Neural cell (in vitro differentiated cells): ENCODE results near the gene RGS10. TPM values are rescaled to one million over a fixed set of nuclear protein-coding genes. Genes with fewer than 3 reads are reported as not detected.

Experiments used
- H2AFZ ChIP-seq: fragments of 200-600, 300-800 bp; sonication (generic), shearing (Covaris generic); 2 replicates; pipeline ENCODE4 v1.6.0; 2014; ENCODE audit warnings: low read depth, mild to moderate bottlenecking, antibody characterized with exemption, low read length, moderate library complexity
- H3F3A ChIP-seq: fragments of 200-600 bp; shearing (Covaris generic); 2 replicates; pipeline ENCODE4 v1.6.1; 2016; ENCODE audit warnings: mild to moderate bottlenecking, moderate library complexity, mixed read lengths, antibody characterized with exemption, low read length; ENCODE audit not compliant: insufficient read depth, poor library complexity, severe bottlenecking
- H3K27ac ChIP-seq: fragments of 200-600, 300-800 bp; sonication (generic), shearing (Covaris generic); 2 replicates; pipeline ENCODE4 v1.5.1; 2014; ENCODE audit warnings: mild to moderate bottlenecking, low read length, moderate library complexity
- H3K27me3 ChIP-seq: fragments of 300-800, 200-600 bp; sonication (generic), shearing (Covaris generic); 2 replicates; pipeline ENCODE4 v1.6.0; 2014; ENCODE audit warnings: mild to moderate bottlenecking, low read depth, low read length, moderate library complexity; ENCODE audit not compliant: insufficient read depth
- H3K36me3 ChIP-seq: fragments of 300-800, 200-600 bp; sonication (generic), shearing (Covaris generic); 2 replicates; pipeline ENCODE4 v1.5.1; 2014; ENCODE audit warnings: mild to moderate bottlenecking, antibody characterized with exemption, low read length, moderate library complexity; ENCODE audit not compliant: insufficient read depth
- H3K4me2 ChIP-seq: fragments of 300-800, 200-600 bp; sonication (generic), shearing (Covaris generic); 2 replicates; pipeline ENCODE4 v1.6.0; 2014; ENCODE audit warnings: mild to moderate bottlenecking, low read length
- H3K4me3 ChIP-seq: fragments of 300-800, 200-600 bp; sonication (generic), shearing (Covaris generic); 2 replicates; pipeline ENCODE4 v1.5.1; 2014; ENCODE audit warnings: mild to moderate bottlenecking, low read length, moderate library complexity
- H3K79me2 ChIP-seq: fragments of 200-600 bp; shearing (Covaris generic); replicated peaks from 2 replicates; pipeline ENCODE4 v1.6.0; 2014; ENCODE audit warnings: mild to moderate bottlenecking, low read length, moderate library complexity; ENCODE audit not compliant: insufficient read depth
- H3K9ac ChIP-seq: fragments of 300-800, 200-600 bp; sonication (generic), shearing (Covaris generic); 2 replicates; pipeline ENCODE4 v1.6.1; 2016; ENCODE audit warnings: mild to moderate bottlenecking, low read length, mixed read lengths
- H3K9me2 ChIP-seq: fragments of 200-600 bp; shearing (Covaris generic); 2 replicates; pipeline ENCODE4 v1.6.1; 2016; ENCODE audit warnings: mild to moderate bottlenecking, low read length, mixed read lengths; ENCODE audit not compliant: insufficient read depth
- H3K9me3 ChIP-seq: fragments of 200-600, 300-800 bp; sonication (generic), shearing (Covaris generic); 2 replicates; pipeline ENCODE4 v1.6.1; 2016; ENCODE audit warnings: mild to moderate bottlenecking, mixed run types, low read length, moderate library complexity, mixed read lengths
- H4K20me1 ChIP-seq: fragments of 200-600 bp; shearing (Covaris generic); 2 replicates; pipeline ENCODE4 v1.6.1; 2016; ENCODE audit warnings: mild to moderate bottlenecking, mixed run types; ENCODE audit not compliant: insufficient read depth
- EP300 ChIP-seq: fragments of 450-650 bp; conservative IDR thresholded peaks from 2 replicates; pipeline ENCODE4 v1.6.1; 2014; ENCODE audit warnings: antibody characterized with exemption, mild to moderate bottlenecking, moderate library complexity; ENCODE audit not compliant: poor library complexity, severe bottlenecking
- EZH2 ChIP-seq: fragments of 200-600, 300-800 bp; shearing (Covaris generic), sonication (generic); IDR thresholded peaks from 2 replicates; pipeline ENCODE4 v1.6.1; 2014; ENCODE audit warnings: antibody characterized with exemption, low read length, borderline replicate concordance, mild to moderate bottlenecking; ENCODE audit not compliant: insufficient read depth, poor library complexity, severe bottlenecking
- MXI1 ChIP-seq: fragments of 450-650 bp; conservative IDR thresholded peaks from 2 replicates; pipeline ENCODE4 v1.6.1; 2014; ENCODE audit warnings: antibody characterized with exemption, mild to moderate bottlenecking; ENCODE audit not compliant: poor library complexity, severe bottlenecking
- POLR2AphosphoS5 ChIP-seq: IDR thresholded peaks from 2 replicates; pipeline ENCODE4 v1.6.1; 2012
- RAD21 ChIP-seq: fragments of 450-650 bp; conservative IDR thresholded peaks from 2 replicates; pipeline ENCODE4 v1.6.1; 2014; ENCODE audit warnings: antibody characterized with exemption, mild to moderate bottlenecking, moderate library complexity
- SMC3 ChIP-seq: fragments of 450-650 bp; conservative IDR thresholded peaks from 2 replicates; pipeline ENCODE4 v1.6.1; 2014; ENCODE audit warnings: antibody characterized with exemption, mild to moderate bottlenecking, moderate library complexity; ENCODE audit not compliant: poor library complexity
- TAF1 ChIP-seq: IDR thresholded peaks from 2 replicates; pipeline ENCODE4 v1.6.1; 2012; ENCODE audit warnings: low read depth
- polyA plus RNA-seq: library from polyadenylated mRNA; depleted of rRNA; stranded (reverse); fragments of >200 nt; gene quantifications from 2 replicates; pipeline ENCODE4 v1.2.3, GENCODE V29; 2014
- TF ChIP-seq, protein P1 (sequence below): IDR thresholded peaks from 2 replicates; pipeline ENCODE4 v1.6.1; 2012; ENCODE audit warnings: borderline replicate concordance
- TF ChIP-seq, protein P2 (sequence below): fragments of 450-650 bp; IDR thresholded peaks from 2 replicates; pipeline ENCODE4 v1.5.1; 2014; ENCODE audit warnings: antibody characterized with exemption, mild to moderate bottlenecking, moderate library complexity; ENCODE audit not compliant: poor library complexity, severe bottlenecking

Gene RGS10
- polyA plus RNA-seq, 1 donor from 2014 or later, result 2.6 TPM

DNA sequence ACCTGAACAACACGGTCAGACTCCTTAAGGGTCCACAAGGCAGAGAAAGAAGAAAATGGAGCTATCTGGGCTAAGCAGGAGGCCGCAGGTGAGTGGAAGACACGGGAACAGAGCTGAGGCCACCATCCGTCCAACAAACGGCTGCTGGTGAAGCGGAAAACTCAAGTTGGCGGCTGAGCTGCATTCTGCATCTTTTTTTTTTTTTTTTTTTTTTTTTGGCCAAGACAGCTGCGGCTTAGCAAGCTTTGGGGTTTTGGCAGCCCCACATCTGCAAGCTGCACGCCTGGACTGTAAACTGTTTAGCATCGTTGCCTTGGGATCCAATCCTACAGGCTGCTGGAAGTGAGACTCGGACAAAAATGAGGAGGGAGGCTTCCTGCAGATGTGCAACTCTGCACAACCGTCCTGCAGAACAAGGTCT, 37.4 kb downstream of the RGS10 start:
- H4K20me1 ChIP-seq, result no peaks in the 10 kb centered on the region
- no peak overlapping the region for H3K4me2 ChIP-seq
- no peaks in the 10 kb centered on the region for H3K79me2 ChIP-seq
- H3F3A ChIP-seq, result no peaks in the 10 kb centered on the region
- H3K36me3 ChIP-seq, result no peaks in the 10 kb centered on the region
- H3K27ac ChIP-seq, result no peak overlapping the region
- no peaks in the 10 kb centered on the region for H3K27me3 ChIP-seq
- H3K9me2 ChIP-seq, result no peaks in the 10 kb centered on the region
- H3K9me3 ChIP-seq, result no peaks in the 10 kb centered on the region
- H2AFZ ChIP-seq, result no peak overlapping the region
- no peak overlapping the region for H3K4me3 ChIP-seq
- no peak overlapping the region for H3K9ac ChIP-seq
- TF ChIP-seq MXI1 (no peak), RAD21 (no peak), TAF1 (no peak), SMC3 (no peak), POLR2AphosphoS5 (no peak), EP300 (no peak), EZH2 (no peak)
- TF ChIP-seq, protein P1, sequence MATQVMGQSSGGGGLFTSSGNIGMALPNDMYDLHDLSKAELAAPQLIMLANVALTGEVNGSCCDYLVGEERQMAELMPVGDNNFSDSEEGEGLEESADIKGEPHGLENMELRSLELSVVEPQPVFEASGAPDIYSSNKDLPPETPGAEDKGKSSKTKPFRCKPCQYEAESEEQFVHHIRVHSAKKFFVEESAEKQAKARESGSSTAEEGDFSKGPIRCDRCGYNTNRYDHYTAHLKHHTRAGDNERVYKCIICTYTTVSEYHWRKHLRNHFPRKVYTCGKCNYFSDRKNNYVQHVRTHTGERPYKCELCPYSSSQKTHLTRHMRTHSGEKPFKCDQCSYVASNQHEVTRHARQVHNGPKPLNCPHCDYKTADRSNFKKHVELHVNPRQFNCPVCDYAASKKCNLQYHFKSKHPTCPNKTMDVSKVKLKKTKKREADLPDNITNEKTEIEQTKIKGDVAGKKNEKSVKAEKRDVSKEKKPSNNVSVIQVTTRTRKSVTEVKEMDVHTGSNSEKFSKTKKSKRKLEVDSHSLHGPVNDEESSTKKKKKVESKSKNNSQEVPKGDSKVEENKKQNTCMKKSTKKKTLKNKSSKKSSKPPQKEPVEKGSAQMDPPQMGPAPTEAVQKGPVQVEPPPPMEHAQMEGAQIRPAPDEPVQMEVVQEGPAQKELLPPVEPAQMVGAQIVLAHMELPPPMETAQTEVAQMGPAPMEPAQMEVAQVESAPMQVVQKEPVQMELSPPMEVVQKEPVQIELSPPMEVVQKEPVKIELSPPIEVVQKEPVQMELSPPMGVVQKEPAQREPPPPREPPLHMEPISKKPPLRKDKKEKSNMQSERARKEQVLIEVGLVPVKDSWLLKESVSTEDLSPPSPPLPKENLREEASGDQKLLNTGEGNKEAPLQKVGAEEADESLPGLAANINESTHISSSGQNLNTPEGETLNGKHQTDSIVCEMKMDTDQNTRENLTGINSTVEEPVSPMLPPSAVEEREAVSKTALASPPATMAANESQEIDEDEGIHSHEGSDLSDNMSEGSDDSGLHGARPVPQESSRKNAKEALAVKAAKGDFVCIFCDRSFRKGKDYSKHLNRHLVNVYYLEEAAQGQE, result no peak
- TF ChIP-seq, protein P2, sequence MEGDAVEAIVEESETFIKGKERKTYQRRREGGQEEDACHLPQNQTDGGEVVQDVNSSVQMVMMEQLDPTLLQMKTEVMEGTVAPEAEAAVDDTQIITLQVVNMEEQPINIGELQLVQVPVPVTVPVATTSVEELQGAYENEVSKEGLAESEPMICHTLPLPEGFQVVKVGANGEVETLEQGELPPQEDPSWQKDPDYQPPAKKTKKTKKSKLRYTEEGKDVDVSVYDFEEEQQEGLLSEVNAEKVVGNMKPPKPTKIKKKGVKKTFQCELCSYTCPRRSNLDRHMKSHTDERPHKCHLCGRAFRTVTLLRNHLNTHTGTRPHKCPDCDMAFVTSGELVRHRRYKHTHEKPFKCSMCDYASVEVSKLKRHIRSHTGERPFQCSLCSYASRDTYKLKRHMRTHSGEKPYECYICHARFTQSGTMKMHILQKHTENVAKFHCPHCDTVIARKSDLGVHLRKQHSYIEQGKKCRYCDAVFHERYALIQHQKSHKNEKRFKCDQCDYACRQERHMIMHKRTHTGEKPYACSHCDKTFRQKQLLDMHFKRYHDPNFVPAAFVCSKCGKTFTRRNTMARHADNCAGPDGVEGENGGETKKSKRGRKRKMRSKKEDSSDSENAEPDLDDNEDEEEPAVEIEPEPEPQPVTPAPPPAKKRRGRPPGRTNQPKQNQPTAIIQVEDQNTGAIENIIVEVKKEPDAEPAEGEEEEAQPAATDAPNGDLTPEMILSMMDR, result no peak

DNA sequence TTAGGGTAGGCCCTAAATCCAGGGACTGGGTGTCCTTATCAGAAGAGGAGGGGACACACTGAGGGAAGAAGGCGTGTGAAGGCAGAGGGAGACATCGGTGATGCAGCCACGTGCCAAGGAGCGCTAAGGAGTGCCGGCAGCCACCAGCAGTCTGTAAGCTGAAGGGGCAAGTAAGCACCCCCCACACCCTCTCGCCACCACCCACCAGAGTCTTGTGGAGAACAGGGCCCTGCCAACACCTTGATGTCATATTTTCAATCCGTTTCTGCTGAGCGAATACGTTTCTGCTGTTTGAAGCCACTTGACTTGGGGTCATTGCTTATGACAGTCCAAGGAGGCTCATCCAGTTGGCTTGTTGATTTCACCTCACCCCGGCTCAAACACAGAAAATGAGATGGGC, 37.9 kb downstream of the RGS10 start:
- Histone ChIP-seq H3K9ac (no peak overlapping the region), H3K36me3 (no peaks in the 10 kb centered on the region), H3K9me3 (no peaks in the 10 kb centered on the region), H3K27me3 (no peaks in the 10 kb centered on the region), H3K9me2 (no peaks in the 10 kb centered on the region), H3K27ac (no peak overlapping the region), H3F3A (no peaks in the 10 kb centered on the region), H3K4me2 (no peak overlapping the region), H2AFZ (no peak overlapping the region), H3K4me3 (no peak overlapping the region), H3K79me2 (no peaks in the 10 kb centered on the region), H4K20me1 (no peaks in the 10 kb centered on the region)
- TF ChIP-seq, protein P2, result no peak
- TF ChIP-seq EZH2 (no peak), EP300 (no peak), POLR2AphosphoS5 (no peak), RAD21 (no peak), MXI1 (no peak), TAF1 (no peak), SMC3 (no peak)
- TF ChIP-seq, protein P1, result no peak
